ENCODE data around the gene COMMD9.

Gene COMMD9

DNA sequence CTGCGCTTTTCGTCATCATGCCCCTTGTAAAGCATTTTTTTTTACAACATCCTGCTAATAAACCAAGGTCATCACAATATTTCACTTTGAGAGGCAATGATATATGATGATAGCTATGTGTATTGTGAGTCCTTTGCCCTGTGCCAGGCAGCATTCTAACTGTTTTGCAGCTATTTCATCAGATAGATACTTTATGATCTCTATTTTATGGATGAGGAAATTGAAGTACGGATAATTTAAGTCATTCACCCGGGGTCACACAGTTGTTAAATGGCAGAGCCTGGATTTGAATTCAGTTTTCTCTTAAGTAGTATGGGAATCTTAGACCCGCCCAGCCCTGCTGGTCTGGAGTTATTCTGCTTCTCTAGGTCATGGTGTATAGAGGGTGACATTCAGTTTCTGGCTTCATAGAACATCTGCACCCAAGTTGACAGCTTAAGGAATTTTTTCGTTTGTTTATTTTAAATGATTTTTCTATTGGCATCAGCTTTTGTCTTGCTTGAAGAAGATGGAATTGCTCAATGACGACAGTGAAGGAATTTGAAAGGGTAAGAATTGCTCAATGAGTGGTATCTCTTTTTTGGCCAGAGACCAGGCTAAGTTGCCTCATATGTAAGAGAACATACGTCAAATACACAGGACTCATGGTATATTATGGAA is 7.8 kb upstream of the COMMD9 start:
- Histone ChIP-seq H4K91ac (ENCODE audit: low read depth, low read length, poor library complexity) (no peak overlapping the region), H2BK12ac (ENCODE audit: low read length) (no peak overlapping the region), H3K23ac (ENCODE audit: low read depth, low read length, poor library complexity) (no peak overlapping the region), H2AFZ (ENCODE audit: low read length) (no peak overlapping the region), H2AK5ac (ENCODE audit: low read depth, low read length) (no peak overlapping the region), H2BK120ac (ENCODE audit: low read depth, low read length) (no peak overlapping the region), H3K14ac (ENCODE audit: low read length) (no peak overlapping the region), H3K4me3 (ENCODE audit: low read length in 2 of 2) (no peak overlapping the region), H3K18ac (ENCODE audit: low read length) (no peak overlapping the region), H3K9ac (ENCODE audit: low read depth, low read length, poor library complexity) (no peak overlapping the region), H4K8ac (ENCODE audit: low read depth, low read length) (no peak overlapping the region), H3K27me3 (ENCODE audit: control insufficient read depth in 3 of 3, insufficient read depth in 3 of 3, low read depth in 1 of 3, low read length in 3 of 3) (no peaks in the 10 kb centered on the region), H2BK5ac (ENCODE audit: low read length) (no peak overlapping the region), H3K27ac (replicated peaks; ENCODE audit: low read length) (no peak overlapping the region), H3K9me3 (replicated peaks in 1 of 2; ENCODE audit: control insufficient read depth in 2 of 2, insufficient read depth in 1 of 2, low read depth in 1 of 2, low read length in 2 of 2) (peaks cover 0 to 21% of the 10 kb centered on the region in 2 donors), H2BK15ac (ENCODE audit: low read length) (no peak overlapping the region), H3K79me1 (ENCODE audit: low read depth, low read length) (no peaks in the 10 kb centered on the region), H3K36me3 (replicated peaks in 1 of 2; ENCODE audit: control insufficient read depth in 2 of 2, insufficient read depth in 2 of 2, low read length in 2 of 2) (no peaks in the 10 kb centered on the region), H3K4me2 (ENCODE audit: insufficient read depth, low read length, poor library complexity, severe bottlenecking) (no peak overlapping the region), H3K4me1 (ENCODE audit: control insufficient read depth in 2 of 2, insufficient read depth in 1 of 2, low read depth in 1 of 2, low read length in 2 of 2) (peaks cover 5 to 13% of the 10 kb centered on the region in 2 donors), H3K4ac (ENCODE audit: low read length) (no peak overlapping the region)
- whole genome bisulfite sequencing, 2 donors (ENCODE audit: extremely low coverage in 2 of 2, insufficient read length in 2 of 2, insufficient replicate concordance in 1 of 2) = no CpG with 5 or more reads among the region's 8 CpGs
- DNase-seq (ENCODE audit: low spot score) = no peak

DNA sequence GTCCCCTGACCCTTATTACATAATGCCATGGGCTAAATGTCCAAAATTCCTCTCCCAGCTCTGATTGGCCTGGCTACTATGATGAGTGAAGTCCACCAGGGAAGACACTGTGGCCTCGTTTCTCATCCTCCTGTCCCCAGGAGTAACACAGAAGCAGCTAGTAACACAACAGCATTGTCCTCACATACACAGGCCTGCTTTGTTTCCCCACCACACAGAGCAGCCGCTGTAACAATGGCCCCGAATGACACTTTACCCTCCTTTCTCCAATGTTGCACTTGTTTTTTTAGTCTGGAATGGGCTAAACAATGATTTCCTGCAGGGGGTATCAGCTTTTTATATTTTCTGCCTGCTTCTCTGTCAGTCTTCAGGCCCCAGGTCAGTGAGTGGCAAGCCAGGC is 6.7 kb upstream of the COMMD9 start, which contains the start of gene PRR5L:
PRR5L (plus strand) TSS at position 363 of the 400 bp plus-strand sequence. CDS start 104,834 bp downstream, outside the sequence.
- Histone ChIP-seq H2BK120ac (ENCODE audit: low read depth, low read length) (no peak within 1 kb of the TSS), H4K8ac (ENCODE audit: low read depth, low read length) (no peak within 1 kb of the TSS), H3K27ac (replicated peaks; ENCODE audit: low read length) (no peak within 1 kb of the TSS), H2BK15ac (ENCODE audit: low read length) (no peak within 1 kb of the TSS), H3K9me3 (replicated peaks in 1 of 2; ENCODE audit: control insufficient read depth in 2 of 2, insufficient read depth in 1 of 2, low read depth in 1 of 2, low read length in 2 of 2) (peaks cover 0 to 21% of the 10 kb centered on the region in 2 donors), H3K79me1 (ENCODE audit: low read depth, low read length) (no peaks in the 10 kb centered on the region), H2AFZ (ENCODE audit: low read length) (no peak within 1 kb of the TSS), H3K4me2 (ENCODE audit: insufficient read depth, low read length, poor library complexity, severe bottlenecking) (no peak within 1 kb of the TSS), H4K91ac (ENCODE audit: low read depth, low read length, poor library complexity) (no peak within 1 kb of the TSS), H3K4me3 (ENCODE audit: low read length in 2 of 2) (no peak within 1 kb of the TSS), H2BK5ac (ENCODE audit: low read length) (no peak within 1 kb of the TSS), H3K27me3 (ENCODE audit: control insufficient read depth in 3 of 3, insufficient read depth in 3 of 3, low read depth in 1 of 3, low read length in 3 of 3) (no peaks in the 10 kb centered on the region), H3K9ac (ENCODE audit: low read depth, low read length, poor library complexity) (no peak within 1 kb of the TSS), H3K4ac (ENCODE audit: low read length) (no peak within 1 kb of the TSS), H2BK12ac (ENCODE audit: low read length) (no peak within 1 kb of the TSS), H2AK5ac (ENCODE audit: low read depth, low read length) (no peak within 1 kb of the TSS), H3K23ac (ENCODE audit: low read depth, low read length, poor library complexity) (no peak within 1 kb of the TSS), H3K4me1 (ENCODE audit: control insufficient read depth in 2 of 2, insufficient read depth in 1 of 2, low read depth in 1 of 2, low read length in 2 of 2) (peaks cover 5 to 13% of the 10 kb centered on the region in 2 donors), H3K18ac (ENCODE audit: low read length) (no peak within 1 kb of the TSS), H3K36me3 (replicated peaks in 1 of 2; ENCODE audit: control insufficient read depth in 2 of 2, insufficient read depth in 2 of 2, low read length in 2 of 2) (no peaks in the 10 kb centered on the region), H3K14ac (ENCODE audit: low read length) (no peak within 1 kb of the TSS)
- WGBS, 2 donors (ENCODE audit: extremely low coverage in 2 of 2, insufficient read length in 2 of 2, insufficient replicate concordance in 1 of 2) = no CpG with 5 or more reads among the region's 3 CpGs
- no peak for DNase-seq (ENCODE audit: low spot score)

DNA sequence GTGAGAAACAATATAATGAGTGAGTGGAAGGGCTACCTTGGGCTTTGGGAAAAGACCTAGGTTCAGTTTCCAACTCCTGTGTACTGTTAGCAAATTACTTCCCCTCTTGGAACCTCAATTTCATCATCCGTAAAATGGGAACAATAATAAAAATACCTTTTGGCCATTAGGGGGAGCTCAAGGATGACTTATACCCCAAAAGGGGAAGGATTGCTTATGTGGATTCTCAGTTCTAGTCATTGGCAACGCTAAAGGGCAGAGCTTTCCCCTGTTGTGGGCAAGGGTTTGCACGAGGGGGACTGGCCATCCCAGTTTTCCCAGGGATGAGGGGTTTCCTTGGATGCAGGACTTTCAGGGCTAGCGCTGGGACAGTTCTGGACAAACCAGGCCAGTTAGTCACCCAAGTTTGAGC is 3.1 kb upstream of the COMMD9 start:
- Histone ChIP-seq H3K23ac (ENCODE audit: low read depth, low read length, poor library complexity) (no peak overlapping the region), H3K14ac (ENCODE audit: low read length) (no peak overlapping the region), H3K27me3 (ENCODE audit: control insufficient read depth in 3 of 3, insufficient read depth in 3 of 3, low read depth in 1 of 3, low read length in 3 of 3) (no peaks in the 10 kb centered on the region), H2BK15ac (ENCODE audit: low read length) (no peak overlapping the region), H3K18ac (ENCODE audit: low read length) (no peak overlapping the region), H2BK12ac (ENCODE audit: low read length) (no peak overlapping the region), H4K8ac (ENCODE audit: low read depth, low read length) (no peak overlapping the region), H3K4me3 (ENCODE audit: low read length in 2 of 2) (no peak overlapping the region), H3K9me3 (replicated peaks in 1 of 2; ENCODE audit: control insufficient read depth in 2 of 2, insufficient read depth in 1 of 2, low read depth in 1 of 2, low read length in 2 of 2) (peaks cover 0 to 7% of the 10 kb centered on the region in 2 donors), H3K27ac (replicated peaks; ENCODE audit: low read length) (no peak overlapping the region), H3K79me1 (ENCODE audit: low read depth, low read length) (no peaks in the 10 kb centered on the region), H2AK5ac (ENCODE audit: low read depth, low read length) (no peak overlapping the region), H3K36me3 (replicated peaks in 1 of 2; ENCODE audit: control insufficient read depth in 2 of 2, insufficient read depth in 2 of 2, low read length in 2 of 2) (no peaks in the 10 kb centered on the region), H2BK5ac (ENCODE audit: low read length) (no peak overlapping the region), H3K4me2 (ENCODE audit: insufficient read depth, low read length, poor library complexity, severe bottlenecking) (no peak overlapping the region), H4K91ac (ENCODE audit: low read depth, low read length, poor library complexity) (no peak overlapping the region), H3K4me1 (ENCODE audit: control insufficient read depth in 2 of 2, insufficient read depth in 1 of 2, low read depth in 1 of 2, low read length in 2 of 2) (peaks cover 7 to 16% of the 10 kb centered on the region in 2 donors), H3K9ac (ENCODE audit: low read depth, low read length, poor library complexity) (no peak overlapping the region), H3K4ac (ENCODE audit: low read length) (no peak overlapping the region), H2AFZ (ENCODE audit: low read length) (no peak overlapping the region), H2BK120ac (ENCODE audit: low read depth, low read length) (no peak overlapping the region)
- no peak for DNase-seq (ENCODE audit: low spot score)
- WGBS, 2 donors (ENCODE audit: extremely low coverage in 2 of 2, insufficient read length in 2 of 2, insufficient replicate concordance in 1 of 2) = no CpG with 5 or more reads among the region's 4 CpGs

DNA sequence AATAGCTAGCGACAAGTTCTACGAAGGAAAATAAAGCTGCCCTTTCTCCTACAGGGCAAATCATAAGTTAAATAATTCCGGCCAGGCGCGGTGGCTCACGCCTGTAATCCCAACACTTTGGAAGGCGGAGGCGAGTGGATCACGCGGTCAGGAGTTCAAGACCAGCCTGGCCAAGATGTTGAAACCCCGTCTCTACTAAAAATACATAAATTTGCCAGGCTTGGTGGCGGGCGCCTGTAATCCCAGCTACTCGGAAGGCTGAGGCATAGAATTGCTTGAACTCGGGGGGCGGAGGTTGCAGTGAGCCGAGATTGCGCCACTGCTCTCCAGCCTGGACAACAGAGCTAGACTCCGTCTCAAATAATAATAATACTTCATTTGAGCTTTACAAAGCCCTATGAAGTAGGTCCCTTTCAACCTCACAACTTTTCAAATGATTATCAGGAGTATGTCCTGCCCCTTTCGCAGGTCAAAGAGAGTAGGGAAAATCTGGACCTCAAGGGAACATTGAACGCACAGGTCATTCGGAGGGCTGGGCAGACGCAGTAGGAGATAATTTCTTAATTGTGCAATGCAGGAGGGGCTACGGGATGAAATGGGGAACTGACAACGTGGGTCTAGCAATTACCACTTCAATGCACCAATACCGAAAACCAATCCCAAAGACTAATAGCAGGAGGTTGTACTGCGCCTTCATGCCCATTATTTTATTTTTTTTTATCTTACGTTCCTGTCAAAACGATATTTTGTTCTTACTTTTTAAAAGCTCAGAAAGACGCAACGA is 590 bp downstream of the COMMD9 start:
- Histone ChIP-seq H3K4me1 (ENCODE audit: control insufficient read depth in 2 of 2, insufficient read depth in 1 of 2, low read depth in 1 of 2, low read length in 2 of 2) (peaks cover 2 to 3% of the 10 kb centered on the region in 2 donors), H3K27me3 (ENCODE audit: control insufficient read depth in 3 of 3, insufficient read depth in 3 of 3, low read depth in 1 of 3, low read length in 3 of 3) (no peaks in the 10 kb centered on the region), H3K9me3 (replicated peaks in 1 of 2; ENCODE audit: control insufficient read depth in 2 of 2, insufficient read depth in 1 of 2, low read depth in 1 of 2, low read length in 2 of 2) (no peaks in the 10 kb centered on the region), H3K4me3 (ENCODE audit: low read length in 2 of 2) (peak overlapping the region; percentile 68 to 85), H2BK5ac (ENCODE audit: low read length) (no peak overlapping the region), H3K27ac (replicated peaks; ENCODE audit: low read length) (no peak overlapping the region), H3K14ac (ENCODE audit: low read length) (no peak overlapping the region), H3K36me3 (replicated peaks in 1 of 2; ENCODE audit: control insufficient read depth in 2 of 2, insufficient read depth in 2 of 2, low read length in 2 of 2) (no peaks in the 10 kb centered on the region), H4K91ac (ENCODE audit: low read depth, low read length, poor library complexity) (no peak overlapping the region), H2BK15ac (ENCODE audit: low read length) (no peak overlapping the region), H2AK5ac (ENCODE audit: low read depth, low read length) (no peak overlapping the region), H3K79me1 (ENCODE audit: low read depth, low read length) (no peaks in the 10 kb centered on the region), H4K8ac (ENCODE audit: low read depth, low read length) (no peak overlapping the region), H3K23ac (ENCODE audit: low read depth, low read length, poor library complexity) (no peak overlapping the region), H2BK12ac (ENCODE audit: low read length) (no peak overlapping the region), H2AFZ (ENCODE audit: low read length) (peak overlapping the region; percentile 90), H3K4me2 (ENCODE audit: insufficient read depth, low read length, poor library complexity, severe bottlenecking) (peak overlapping the region; percentile 75), H3K9ac (ENCODE audit: low read depth, low read length, poor library complexity) (no peak overlapping the region), H3K4ac (ENCODE audit: low read length) (no peak overlapping the region), H3K18ac (ENCODE audit: low read length) (no peak overlapping the region), H2BK120ac (ENCODE audit: low read depth, low read length) (no peak overlapping the region)
- DNase-seq (ENCODE audit: low spot score) = no peak
- no CpG with 5 or more reads among the region's 31 CpGs for WGBS, 2 donors (ENCODE audit: extremely low coverage in 2 of 2, insufficient read length in 2 of 2, insufficient replicate concordance in 1 of 2)

All from neuronal stem cell (in vitro differentiated cells).